DND-41 (cell line): ENCODE data around the gene BCO2.

ENCODE experiments used
- CTCF ChIP-seq: IDR thresholded peaks from 2 replicates; pipeline ENCODE4 v1.5.1; 2012; ENCODE audit warnings: borderline replicate concordance, low read length, moderate library complexity, mild to moderate bottlenecking; ENCODE audit not compliant: poor library complexity, severe bottlenecking; ENCODE audit errors: extremely low read depth
- EZH2 ChIP-seq: IDR thresholded peaks from 3 replicates; pipeline ENCODE4 v1.6.1; 2012; ENCODE audit warnings: borderline replicate concordance, low read depth, mild to moderate bottlenecking, moderate library complexity, low read length, inconsistent platforms; ENCODE audit not compliant: severe bottlenecking

GRCh38 chr11:112173152-112173551 is 2.2 kb upstream of the BCO2 start:
- TF ChIP-seq CTCF (no peak), EZH2 (no peak)
